Endothelial cell of umbilical vein (primary cell): ENCODE results near the gene SEMA4D.

ENCODE experiments used
- CTCF ChIP-seq, 2 donors: IDR thresholded peaks; 1 replicate in 1 of 2; 2 replicates in 1 of 2; pipeline ENCODE4 v1.5.1; 2011; ENCODE audit warnings: low read length in 2 of 2, mild to moderate bottlenecking in 2 of 2, moderate library complexity in 2 of 2, control low read depth in 1 of 2, inconsistent platforms in 1 of 2, low read depth in 1 of 2; ENCODE audit not compliant: insufficient read depth in 1 of 2; ENCODE audit errors: extremely low read depth in 1 of 2
- EZH2 ChIP-seq: IDR thresholded peaks from 2 replicates; pipeline ENCODE4 v1.6.1; 2012; ENCODE audit warnings: borderline replicate concordance, low read depth, mild to moderate bottlenecking, moderate library complexity, low read length, inconsistent platforms; ENCODE audit not compliant: severe bottlenecking
- FOS ChIP-seq: IDR thresholded peaks from 2 replicates; pipeline ENCODE4 v1.6.1; 2011; ENCODE audit warnings: mild to moderate bottlenecking, low read length, moderate library complexity, borderline replicate concordance; ENCODE audit not compliant: insufficient read depth
- GATA2 ChIP-seq: IDR thresholded peaks from 2 replicates; pipeline ENCODE4 v1.7.0; 2011; ENCODE audit warnings: low read depth, mild to moderate bottlenecking, moderate library complexity, mixed read lengths, low read length; ENCODE audit not compliant: insufficient read length, insufficient read depth
- JUN ChIP-seq: IDR thresholded peaks from 2 replicates; pipeline ENCODE4 v1.6.1; 2011; ENCODE audit warnings: borderline replicate concordance, low read depth; ENCODE audit not compliant: insufficient read length, insufficient read depth
- MAX ChIP-seq: IDR thresholded peaks from 2 replicates; pipeline ENCODE4 v1.6.1; 2011; ENCODE audit not compliant: insufficient read depth, insufficient read length
- MYC ChIP-seq: IDR thresholded peaks from one replicate; pipeline ENCODE4 v1.6.1; 2011; ENCODE audit warnings: mild to moderate bottlenecking, low read depth, low read length
- POLR2A ChIP-seq: IDR thresholded peaks from 2 replicates; pipeline ENCODE4 v1.6.1; 2012; ENCODE audit warnings: low read depth, mild to moderate bottlenecking, control low read depth, low read length
- POLR2AphosphoS5 ChIP-seq: IDR thresholded peaks from 2 replicates; pipeline ENCODE4 v1.6.1; 2012; ENCODE audit warnings: low read depth, mild to moderate bottlenecking, control low read depth, low read length, moderate library complexity; ENCODE audit not compliant: insufficient read depth

- TF ChIP-seq EZH2 (no peak), CTCF (IDR thresholded peaks at IDR 0.05; ENCODE audit: extremely low read depth in 1 of 2, insufficient read depth in 1 of 2, low read depth in 1 of 2, low read length in 2 of 2) (no peak), JUN (no peak), POLR2A (no peak), FOS (no peak), POLR2AphosphoS5 (no peak), MAX (no peak), MYC (no peak), GATA2 (no peak)
Observed at GRCh38 chr9:89383721-89384300, 114.1 kb downstream of the SEMA4D start.
